ENCODE data around the gene NIPSNAP3A.

Gene NIPSNAP3A

DNA sequence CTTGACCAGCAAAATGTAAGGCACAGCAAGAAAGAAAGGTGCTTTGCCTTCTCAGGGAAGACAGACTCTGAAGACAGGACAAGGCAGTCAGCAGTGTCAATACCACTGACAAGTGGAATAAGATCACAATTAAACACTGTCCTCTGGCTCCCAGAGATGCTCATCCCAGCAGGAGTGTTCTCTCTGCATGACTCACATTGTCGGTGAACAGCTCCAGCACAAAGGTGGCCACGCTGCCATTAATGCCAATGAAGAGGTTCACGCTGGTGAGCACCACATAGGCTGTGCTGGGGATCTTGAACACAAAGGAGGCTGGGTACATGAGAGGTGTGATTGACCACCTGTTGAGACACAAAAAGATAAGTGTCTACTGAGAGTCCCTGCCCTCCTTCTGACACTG lies 48.4 kb downstream of the NIPSNAP3A start:
- Histone ChIP-seq H3K4me1 (no peaks in the 10 kb centered on the region), H3K9me3 (no peaks in the 10 kb centered on the region), H3K27me3 (no peaks in the 10 kb centered on the region), H3K36me3 (no peaks in the 10 kb centered on the region), H3K4me3 (ENCODE audit: low read depth, low read length) (no peak overlapping the region)
- no peak for TF ChIP-seq CTCF (IDR thresholded peaks at IDR 0.05; ENCODE audit: low read depth, low read length)
- no peak for DNase-seq

DNA sequence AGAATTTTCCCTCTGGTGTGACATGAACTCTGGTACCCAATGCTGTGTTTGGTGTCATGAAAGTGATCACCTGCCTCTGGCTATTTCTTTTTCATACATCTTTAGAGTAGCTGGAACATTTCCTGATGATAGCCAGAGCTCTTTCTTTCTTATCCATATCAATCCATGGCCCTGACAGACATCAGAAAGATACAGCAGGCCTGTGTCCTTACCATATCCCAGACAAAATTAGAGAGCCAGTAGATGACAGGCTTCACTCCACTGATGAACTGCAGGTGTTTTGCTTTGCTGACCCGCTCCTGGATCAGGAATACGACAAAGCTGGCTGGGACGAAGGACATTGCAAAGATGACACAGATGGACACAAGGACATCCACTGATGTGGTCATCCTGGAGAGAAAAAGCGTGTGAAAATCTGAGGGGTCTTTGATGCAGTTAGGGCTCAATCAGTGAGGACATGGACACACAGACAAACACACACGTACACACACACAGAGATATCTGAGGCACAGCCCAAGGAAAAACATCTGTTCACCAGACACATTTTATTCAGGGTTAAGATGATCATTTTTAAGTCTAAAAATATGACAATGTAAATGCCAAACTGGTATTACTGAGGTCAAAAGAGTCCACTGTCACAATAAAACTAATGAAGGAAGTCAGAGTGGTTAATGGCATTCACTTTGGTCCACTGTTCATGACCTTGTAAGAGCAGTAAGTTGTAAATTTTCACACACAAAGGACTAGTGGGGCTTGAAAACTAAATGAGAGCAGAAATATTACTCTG lies 50.9 kb downstream of the NIPSNAP3A start:
- H3K9me3 ChIP-seq = no peaks in the 10 kb centered on the region
- H3K36me3 ChIP-seq = no peaks in the 10 kb centered on the region
- no peak for DNase-seq
- H3K4me3 ChIP-seq (ENCODE audit: low read depth, low read length) = no peak overlapping the region
- H3K27me3 ChIP-seq = no peaks in the 10 kb centered on the region
- no peak for TF ChIP-seq CTCF (IDR thresholded peaks at IDR 0.05; ENCODE audit: low read depth, low read length)
- no peaks in the 10 kb centered on the region for H3K4me1 ChIP-seq

DNA sequence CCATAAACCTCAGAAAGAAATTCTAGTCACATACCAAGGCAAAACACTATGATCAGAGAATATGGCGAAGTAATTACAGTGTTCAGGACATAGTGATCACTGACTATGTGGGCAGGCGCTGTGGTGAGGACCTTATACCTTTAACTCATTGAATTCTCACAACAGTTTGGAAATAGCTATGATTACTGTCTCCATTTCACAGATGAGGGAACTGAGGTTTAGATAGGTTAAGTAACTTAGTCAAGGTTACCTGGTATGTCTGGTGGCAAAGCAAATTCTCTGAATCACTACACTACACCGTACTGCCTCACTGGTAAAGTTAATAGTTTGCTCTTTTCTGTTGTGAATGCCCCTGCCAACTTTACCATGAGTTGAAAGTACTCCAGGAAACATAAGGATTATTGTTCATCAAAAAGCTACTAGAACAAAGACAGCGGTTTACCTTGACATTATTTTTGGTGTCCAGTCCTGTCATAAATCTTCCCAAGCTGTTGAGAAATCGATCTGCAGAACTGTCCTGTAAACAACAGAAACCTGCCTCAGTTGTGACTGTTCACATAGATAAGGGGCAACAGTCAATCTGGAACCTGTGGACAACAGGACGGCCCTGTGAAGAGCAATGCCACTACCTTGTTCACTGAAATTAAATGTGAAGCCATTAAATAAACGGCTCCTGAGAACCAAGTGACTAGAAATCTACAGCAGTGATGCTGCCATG lies 52.7 kb downstream of the NIPSNAP3A start:
- no peak for DNase-seq
- H3K27me3 ChIP-seq = no peaks in the 10 kb centered on the region
- TF ChIP-seq CTCF (IDR thresholded peaks at IDR 0.05; ENCODE audit: low read depth, low read length) = no peak
- no peaks in the 10 kb centered on the region for H3K4me1 ChIP-seq
- no peaks in the 10 kb centered on the region for H3K36me3 ChIP-seq
- H3K9me3 ChIP-seq = no peaks in the 10 kb centered on the region
- no peak overlapping the region for H3K4me3 ChIP-seq (ENCODE audit: low read depth, low read length)

DNA sequence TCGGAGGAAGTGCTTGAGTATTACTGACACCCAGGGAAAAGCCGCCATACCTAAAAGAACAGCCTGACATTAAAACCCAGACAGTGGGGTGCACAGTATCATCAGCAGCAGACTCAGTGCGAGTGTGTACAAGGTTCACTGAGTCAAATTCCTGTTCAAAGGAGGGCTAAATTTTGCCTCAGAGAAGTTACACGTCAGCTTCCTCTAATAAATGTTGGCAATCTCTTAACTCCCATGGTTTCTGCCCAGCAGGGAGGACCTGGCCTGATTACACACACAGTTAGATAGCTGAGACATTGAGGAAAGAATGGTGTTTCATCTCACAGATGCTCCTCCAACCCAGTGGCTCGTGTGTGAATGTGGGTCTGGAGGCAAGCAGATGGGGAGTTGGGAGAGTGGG lies 54.6 kb downstream of the NIPSNAP3A start:
- Histone ChIP-seq H3K9me3 (no peaks in the 10 kb centered on the region), H3K27me3 (no peaks in the 10 kb centered on the region), H3K36me3 (no peaks in the 10 kb centered on the region), H3K4me1 (no peaks in the 10 kb centered on the region), H3K4me3 (ENCODE audit: low read depth, low read length) (no peak overlapping the region)
- no peak for DNase-seq
- TF ChIP-seq CTCF (IDR thresholded peaks at IDR 0.05; ENCODE audit: low read depth, low read length) = no peak

- H3K4me3 ChIP-seq (ENCODE audit: low read depth, low read length) = no peak overlapping the region
- H3K9me3 ChIP-seq = no peaks in the 10 kb centered on the region
- no peaks in the 10 kb centered on the region for H3K27me3 ChIP-seq
- H3K36me3 ChIP-seq = no peaks in the 10 kb centered on the region
- no peak for TF ChIP-seq CTCF (IDR thresholded peaks at IDR 0.05; ENCODE audit: low read depth, low read length)
- no peak for DNase-seq
- H3K4me1 ChIP-seq = no peaks in the 10 kb centered on the region
Measured at GRCh38 chr9:104802906-104803305, 55.4 kb downstream of the NIPSNAP3A start.

DNA sequence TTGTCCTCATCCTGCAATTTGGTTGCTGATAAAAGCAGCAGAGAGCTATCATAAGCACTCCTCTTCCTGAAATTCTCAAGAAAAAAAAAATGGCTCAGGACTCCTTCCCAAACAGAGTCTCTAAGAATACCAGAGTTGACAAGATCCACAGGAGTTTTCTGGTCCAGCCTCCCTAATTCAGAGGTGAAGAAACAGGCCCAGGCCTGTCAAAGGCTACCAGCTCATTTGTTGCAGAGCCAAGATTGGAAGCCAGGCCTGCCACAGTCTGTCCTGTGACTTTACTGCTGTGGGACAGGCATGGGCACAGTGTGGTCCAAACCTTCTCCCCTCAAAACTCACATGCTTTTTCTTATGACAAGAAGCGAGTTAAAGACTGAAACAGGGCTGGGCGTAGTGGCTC lies 58.0 kb downstream of the NIPSNAP3A start:
- Histone ChIP-seq H3K9me3 (no peaks in the 10 kb centered on the region), H3K4me1 (no peaks in the 10 kb centered on the region), H3K27me3 (no peaks in the 10 kb centered on the region), H3K4me3 (ENCODE audit: low read depth, low read length) (no peak overlapping the region), H3K36me3 (no peaks in the 10 kb centered on the region)
- TF ChIP-seq CTCF (IDR thresholded peaks at IDR 0.05; ENCODE audit: low read depth, low read length) = no peak
- no peak for DNase-seq
